HG02970 (cell line): Measurements from ENCODE around the gene CTR9.

ENCODE experiments used
- ATAC-seq: cut with Tn5 transposase; IDR thresholded peaks from one replicate; pipeline ENCODE4 v1.9.1; 2021; ENCODE audit warnings: mild to moderate bottlenecking, moderate library complexity, moderate number of reproducible peaks; ENCODE audit not compliant: unreplicated experiment, low FRiP score

CTR9 gene

DNA sequence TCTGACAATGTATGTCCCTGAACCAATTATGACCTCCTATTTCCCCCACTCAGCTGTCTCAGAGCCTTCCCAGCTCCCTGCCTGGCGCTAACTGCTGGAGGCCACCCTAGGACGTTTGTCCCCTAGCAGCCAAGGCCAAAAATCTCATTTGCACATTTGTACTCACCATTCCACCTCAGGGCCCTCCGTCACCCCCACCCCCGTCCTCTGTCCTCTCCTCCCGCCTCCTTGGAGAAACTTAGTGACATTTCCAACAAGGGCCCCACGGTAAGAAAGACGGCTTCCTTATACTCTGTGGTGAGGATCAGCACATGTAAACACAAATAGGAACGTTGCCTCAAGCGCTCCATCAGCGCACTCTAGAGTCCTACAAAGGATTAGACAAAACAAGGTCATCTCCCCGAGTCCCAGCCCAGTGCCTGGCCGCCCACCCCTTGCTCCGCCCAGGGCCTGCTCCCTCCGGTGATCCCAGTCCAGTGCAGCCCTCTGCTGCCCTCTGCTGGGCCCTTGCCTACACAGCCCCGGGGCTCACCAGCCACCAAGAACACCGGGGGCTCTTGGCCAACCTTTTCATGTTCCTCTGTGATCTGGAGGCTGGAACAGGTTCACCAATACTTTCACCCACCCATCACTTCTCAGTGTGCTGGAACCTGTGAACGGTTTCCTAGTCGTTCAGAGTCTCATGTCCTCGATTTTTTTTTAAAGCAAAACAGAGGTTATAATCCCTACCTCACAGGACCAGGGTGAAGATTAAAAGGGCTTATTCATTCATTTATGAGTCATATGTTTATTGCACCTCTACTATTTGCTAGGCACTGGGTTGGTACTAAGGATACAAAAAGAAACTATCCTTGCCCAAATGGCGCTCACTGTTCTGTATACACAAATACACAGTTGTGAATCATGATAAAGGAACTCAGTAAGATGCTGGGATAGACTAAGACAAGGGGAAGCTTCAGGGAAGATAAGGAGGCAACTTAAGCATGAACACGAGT, 15.3 kb upstream of the CTR9 start:
- ATAC-seq, result peak; percentile 98

DNA sequence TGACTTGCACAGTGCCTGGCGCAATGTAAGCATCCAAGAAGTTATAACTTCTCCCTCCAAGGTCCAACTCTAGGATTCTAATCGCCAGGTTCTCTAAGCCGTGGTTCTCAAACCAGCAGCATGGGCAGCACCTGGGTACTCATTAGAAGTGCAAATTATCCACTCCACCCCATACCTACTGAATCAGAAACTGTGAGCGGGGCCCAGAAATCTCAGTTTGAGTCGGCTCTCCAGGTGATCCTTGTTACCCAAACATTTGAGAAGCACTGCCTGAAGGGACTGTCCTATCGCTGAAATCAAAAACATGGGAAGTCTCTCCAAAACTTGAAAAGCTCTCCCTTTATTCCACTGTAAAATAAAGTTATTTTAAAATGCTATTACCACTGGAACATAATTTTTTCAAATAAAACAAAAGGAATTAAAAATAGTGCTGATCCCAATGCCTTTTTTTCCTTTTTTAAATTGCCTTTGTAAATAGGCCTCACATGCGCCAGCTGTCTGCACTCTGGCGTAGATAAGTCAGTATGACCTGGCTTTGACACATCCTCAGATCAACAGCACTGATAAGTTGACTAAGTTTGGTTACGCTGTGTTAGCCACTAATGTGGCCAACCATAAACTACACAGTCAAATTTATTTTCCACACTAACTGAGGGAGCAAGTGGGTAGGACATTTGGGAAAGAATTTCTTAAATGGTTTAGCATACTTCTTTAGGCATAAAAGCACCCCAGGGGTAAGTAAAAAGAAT, 8.4 kb upstream of the CTR9 start:
- ATAC-seq, result no peak

DNA sequence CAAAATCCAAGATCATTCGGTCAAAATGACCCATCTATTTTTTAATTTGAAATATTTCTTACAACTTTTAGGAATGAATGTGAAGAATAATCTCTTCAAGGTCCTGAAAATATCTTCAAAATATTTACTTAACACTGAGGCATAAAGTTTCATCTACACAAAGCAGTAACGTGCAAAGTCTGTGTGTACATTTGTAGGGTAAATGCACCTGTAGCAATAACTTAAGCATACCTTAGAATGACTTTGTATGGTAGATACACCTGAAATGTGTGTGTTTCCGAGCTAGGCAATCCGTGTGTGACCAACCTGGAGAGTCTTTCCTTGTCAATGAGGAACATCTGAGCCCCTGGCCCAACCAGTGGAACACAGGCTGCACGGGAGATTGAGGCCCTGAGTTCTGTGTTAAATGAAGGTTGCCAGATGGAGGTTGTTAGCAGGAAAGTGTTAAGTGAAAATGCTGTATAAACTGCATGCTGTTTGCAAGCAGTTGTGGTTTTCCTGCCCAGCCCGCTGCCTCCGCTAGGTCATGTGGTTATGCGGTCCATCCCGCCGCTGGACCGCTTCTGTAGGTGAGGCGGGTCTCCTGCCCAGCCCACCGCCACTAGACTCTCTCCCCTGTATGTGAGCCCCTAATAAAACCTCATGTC, 7.6 kb upstream of the CTR9 start:
- no peak for ATAC-seq

DNA sequence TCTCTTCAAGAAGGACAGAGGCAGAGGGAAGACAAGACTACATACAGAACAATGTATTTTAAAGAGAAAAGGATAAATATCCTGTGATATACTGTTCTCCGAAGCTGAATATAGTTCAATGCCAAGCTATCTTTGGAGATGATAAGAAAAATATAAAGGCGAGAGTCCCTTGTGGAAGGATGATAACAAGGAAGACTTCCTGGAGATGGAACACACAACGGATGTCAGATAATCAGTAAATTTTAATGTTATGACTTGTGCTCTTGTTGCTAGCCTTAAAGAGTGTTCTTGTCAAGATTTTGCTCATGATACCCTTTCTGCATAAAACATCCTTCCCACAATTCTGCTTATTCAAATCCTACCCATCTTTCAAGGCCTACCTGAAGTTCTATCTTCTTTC, 6.8 kb upstream of the CTR9 start:
- ATAC-seq, result no peak

DNA sequence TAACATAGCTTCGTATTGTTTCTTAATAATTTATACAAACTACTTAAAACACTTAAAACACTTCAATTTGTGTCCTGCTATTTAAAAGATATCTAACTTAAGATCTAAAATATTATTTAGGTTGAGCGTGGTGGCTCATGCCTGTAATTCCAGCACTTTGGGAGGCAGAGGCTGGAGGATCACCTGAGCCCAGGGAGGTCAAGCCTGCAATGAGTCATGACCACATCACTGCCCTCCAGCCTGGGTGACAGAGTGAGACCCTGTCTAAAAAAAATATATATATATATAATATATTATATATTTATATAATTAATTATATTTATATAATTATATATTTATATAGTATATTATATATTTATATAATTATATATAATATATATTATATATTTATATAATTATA, 4.2 kb upstream of the CTR9 start:
- no peak for ATAC-seq

DNA sequence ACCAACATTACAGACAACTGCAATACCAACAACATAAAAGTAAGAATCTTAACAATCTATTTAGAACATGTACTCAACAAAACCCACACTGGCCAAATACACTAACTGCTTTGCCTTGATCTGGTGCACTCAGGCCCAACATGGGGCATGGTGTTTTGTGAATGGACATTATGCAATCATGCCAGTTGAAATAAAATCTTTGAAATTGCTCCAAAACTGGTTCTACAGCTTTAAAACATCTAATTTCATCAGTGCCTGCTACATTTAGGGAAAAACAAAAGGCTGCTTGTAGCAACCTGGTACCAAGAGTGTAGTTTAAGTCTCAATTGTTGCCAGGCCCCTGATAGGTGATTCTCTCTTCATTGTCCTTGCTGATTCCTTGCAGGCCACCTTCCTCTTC, 3.3 kb upstream of the CTR9 start:
- ATAC-seq, result no peak

DNA sequence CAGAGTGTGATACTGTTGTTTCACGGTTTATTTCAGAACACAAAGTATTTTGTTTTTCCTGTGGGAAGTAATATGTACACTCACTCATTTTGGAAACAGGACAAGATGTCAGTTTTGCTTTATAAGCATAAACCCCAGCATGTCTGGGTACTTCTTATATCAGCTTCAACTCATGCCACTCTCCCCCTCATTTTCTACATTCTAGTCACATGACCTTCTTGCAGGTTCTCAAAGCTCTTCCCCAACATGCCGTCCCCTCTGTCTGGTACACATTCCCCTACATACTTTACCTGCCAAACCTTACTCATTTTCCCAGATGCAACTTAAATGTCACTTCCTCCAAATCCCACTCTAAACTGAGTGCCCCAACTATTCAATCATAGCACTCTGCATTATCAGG, 1.6 kb upstream of the CTR9 start:
- ATAC-seq, result no peak

DNA sequence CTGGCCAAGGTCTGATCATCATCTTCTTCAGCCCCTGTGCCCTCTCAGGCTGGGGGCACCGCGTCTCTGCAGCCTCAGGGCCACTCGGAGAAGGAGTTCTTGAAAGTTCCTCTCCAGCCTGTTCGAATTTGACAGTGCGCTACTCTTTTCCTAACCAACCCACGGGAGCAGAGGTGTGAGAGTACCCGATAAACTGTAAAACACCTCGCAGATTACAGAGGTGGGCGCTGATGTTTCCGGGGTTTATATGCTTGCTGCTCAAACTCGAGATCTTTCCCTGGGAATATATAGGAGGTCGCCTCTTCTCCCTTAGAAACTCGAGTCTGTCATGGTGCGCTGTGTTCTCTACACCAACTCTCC, 515 bp downstream of the CTR9 start:
- ATAC-seq, result peak; percentile 4

DNA sequence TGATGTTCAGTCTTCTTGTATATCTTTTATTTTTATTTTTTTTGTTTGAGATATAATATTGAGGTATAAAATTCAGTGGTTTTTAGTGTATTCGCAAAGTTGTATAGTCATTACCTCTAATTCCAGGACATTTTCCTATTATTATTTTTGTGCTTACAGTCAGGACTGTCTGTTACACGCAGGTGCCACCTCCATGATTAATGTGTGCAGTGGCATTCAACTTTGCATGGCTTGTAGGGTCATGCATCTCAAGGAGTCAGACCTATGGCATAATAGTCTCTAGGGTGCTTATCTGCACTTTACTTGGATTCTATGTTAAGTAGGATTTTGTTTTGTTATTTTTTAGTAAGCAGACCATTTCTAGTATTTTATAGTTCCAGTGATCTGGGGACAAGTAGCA, 1.0 kb downstream of the CTR9 start:
- ATAC-seq, result no peak

DNA sequence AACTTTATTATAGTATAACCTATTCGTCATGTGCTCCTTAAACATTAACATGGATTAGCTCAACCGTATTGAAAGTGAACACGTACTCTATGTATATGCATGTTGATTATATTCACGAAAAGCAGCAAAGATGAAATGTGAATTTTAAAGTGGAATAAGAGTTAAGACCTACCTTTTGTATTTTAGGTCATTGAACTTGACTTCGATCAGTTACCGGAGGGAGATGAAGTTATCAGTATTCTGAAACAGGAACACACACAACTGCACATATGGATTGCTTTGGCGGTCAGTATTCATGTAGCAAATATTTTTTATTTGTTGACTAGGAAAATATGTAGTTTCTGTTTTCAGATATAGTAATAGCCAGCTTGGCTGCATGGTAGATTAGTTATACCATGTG, 1.4 kb downstream of the CTR9 start:
- ATAC-seq, result no peak

DNA sequence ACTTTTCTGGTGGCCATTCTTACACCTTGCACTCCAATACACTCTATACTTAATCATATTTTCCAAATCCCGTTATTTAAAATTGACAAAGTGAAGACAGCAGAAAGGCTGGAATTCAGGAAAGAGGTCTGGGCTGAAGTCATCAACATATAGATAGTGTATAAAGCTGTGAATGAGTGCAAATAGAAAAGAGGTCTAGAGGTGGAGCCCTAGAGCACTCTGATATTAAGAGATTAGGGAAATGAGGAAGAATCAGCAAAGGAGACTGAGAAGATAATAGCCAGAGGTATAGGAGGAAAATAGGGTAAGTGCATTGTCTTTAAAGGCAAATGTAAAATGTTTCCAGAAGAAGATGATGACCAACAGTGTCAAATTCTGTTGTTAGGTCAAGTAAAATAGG, 7.9 kb downstream of the CTR9 start:
- ATAC-seq, result no peak

DNA sequence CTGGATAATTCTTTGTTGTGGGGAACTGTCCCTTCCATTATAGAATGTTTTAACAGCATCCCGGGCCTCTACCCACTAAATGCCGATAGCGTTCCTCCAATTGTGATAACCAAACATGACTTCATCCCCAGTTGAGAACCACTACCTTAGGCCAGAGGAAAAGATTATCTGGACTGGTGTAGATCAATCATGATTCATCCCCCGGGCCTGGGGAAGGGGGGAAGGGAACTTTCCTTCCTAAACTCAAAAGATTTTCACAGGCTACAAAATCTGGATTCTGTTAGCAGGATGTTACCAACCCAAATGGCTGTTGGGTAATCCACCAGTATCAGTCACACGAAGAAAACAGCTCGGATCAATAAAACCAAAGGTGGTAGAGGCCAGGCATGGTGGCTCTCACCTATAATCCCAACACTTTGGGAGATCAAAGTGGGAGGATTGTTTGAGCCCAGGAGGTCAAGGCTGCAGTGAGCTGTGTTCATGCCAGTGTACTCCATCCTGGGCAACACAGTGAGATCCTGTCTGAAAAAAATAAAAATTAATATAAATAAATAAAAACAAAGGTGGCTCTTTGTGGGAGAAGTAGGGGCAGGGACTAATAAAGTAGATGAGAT, 10.1 kb downstream of the CTR9 start:
- no peak for ATAC-seq

DNA sequence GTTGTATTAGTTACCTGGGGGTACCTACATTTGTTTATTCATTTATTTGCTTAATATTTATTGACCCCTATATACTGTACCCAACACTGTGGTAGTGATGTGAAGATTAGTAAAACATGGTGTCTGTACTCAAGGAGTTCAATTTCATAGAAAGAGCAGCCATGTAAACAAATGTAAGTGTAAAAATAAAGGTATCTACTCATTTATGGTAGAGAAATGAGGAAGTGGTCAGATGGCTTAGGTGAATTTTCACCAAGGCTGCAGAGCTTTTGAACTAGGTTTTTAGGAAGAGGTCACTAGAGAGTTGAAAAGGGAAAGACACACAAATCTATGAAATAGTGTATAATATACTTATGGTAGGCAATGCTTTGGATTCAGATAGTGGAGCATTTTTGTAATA, 11.1 kb downstream of the CTR9 start:
- ATAC-seq, result no peak

DNA sequence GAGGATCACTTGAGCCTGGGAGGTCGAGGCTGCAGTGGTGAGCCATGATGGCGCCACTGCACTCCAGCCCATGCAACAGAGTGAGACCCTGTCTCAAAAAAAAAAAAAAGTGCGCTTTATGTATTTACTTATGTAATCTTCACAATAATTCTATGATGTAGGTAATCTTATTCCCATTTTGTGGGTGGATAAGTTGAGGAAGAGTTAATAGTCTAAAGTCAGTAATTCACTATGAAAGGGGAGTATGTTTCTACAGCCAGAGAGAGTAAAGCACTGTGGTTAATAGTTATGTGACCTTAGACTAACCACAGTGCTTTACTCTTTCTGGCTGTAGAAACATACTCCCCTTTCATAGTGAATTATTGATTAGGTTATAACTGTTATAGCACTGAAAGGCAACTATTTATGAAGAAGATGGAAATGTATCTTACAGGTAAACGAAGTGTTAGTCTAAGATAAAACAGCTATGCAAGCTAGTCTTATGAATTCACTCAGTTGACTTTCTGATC, 11.9 kb downstream of the CTR9 start:
- ATAC-seq, result no peak

DNA sequence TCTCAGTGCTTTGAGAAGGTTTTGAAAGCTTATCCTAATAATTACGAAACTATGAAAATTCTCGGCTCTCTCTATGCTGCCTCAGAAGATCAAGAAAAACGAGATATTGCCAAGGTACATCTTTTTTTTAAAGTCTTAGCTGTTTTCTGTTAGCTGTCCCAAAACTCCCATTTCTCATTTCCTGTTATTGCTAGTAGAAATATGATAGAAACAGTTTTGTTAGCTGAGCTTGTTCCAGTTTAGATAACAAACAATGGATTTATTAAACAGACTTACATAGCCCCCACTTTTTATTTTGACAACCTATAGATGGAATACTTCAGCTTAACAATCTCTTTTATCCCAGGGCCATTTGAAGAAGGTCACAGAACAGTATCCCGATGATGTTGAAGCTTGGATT, 12.7 kb downstream of the CTR9 start:
- no peak for ATAC-seq

DNA sequence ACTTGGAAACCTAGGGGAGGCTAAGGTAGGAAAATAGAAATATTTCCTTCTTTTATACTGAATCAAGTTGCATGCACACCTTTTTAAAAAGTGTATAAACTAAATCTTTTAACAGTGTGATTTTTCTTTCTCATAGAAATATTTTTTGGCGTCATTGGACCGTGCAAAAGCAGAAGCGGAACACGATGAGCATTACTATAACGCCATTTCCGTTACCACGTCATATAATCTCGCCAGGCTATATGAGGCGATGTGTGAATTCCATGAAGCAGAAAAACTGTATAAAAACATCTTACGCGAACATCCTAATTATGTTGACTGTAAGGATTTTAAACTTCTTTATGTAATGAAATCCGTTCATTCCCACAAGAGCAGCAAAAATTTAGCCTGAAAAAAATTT, 13.4 kb downstream of the CTR9 start:
- ATAC-seq, result no peak

DNA sequence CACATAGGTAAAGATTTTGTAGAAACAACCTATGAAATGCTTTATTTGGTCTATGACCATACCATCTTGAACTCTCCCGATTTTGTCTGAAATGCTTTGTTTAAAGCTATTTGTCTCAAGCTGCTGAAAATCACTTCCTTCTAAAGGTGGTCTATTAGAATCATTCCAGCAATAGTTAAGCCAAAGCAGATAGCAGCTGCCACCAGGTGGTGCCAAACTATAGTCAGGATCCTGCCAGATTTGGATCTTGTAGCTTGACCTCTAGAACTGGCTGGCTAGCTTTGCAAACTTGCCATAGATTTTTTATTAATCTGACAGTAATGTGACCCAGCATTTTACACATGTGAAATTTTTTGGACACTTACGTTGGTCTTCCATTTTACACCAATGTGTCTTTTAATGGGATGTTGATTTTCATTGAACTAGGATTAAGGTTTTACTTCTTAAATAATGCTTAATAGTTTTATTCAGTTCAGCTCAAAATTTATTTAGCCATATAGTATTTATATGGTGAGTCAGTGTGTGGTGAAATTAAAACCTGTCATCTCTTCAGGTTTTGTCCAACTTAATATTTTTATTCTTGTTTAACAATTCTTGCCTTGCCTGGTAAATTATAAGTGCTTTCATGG, 19.7 kb downstream of the CTR9 start:
- ATAC-seq, result no peak

DNA sequence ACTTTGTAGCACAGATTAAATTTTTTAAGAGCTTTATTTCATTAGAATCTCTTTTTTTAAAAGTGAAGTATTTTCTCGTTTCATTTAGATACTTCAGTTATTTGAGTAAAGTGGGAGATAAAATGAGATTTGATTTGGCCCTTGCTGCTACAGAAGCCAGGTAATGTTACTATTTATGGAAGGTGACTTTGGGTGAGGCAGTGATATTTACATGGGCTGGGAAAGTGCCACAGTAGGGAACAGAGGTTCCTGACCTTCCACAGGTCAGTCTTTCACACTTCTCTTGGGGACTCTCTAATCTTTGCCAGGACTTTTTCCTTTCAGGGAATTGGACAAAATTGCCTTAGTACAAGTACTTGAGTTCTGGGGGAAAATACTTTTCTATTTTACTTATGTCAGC, 20.4 kb downstream of the CTR9 start:
- no peak for ATAC-seq

DNA sequence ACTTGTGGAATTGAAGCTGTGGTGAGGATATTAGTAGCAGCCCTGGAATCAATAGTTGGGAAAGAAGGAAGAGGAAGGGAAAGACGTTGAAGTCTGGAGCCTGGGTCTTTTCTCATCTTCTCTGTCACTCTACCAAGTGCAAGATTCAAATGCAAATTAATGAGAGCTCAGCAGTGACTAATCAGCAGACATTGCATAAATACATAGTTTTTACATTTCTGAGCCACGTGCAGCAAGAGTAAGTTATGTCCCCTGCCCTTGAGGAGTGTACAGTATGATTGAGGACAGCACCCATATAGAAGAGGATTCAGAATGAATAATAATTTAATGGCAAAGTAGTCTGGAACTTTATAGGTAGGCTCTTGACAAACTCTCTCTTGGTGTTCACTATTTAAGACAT, 23.8 kb downstream of the CTR9 start:
- ATAC-seq, result no peak

DNA sequence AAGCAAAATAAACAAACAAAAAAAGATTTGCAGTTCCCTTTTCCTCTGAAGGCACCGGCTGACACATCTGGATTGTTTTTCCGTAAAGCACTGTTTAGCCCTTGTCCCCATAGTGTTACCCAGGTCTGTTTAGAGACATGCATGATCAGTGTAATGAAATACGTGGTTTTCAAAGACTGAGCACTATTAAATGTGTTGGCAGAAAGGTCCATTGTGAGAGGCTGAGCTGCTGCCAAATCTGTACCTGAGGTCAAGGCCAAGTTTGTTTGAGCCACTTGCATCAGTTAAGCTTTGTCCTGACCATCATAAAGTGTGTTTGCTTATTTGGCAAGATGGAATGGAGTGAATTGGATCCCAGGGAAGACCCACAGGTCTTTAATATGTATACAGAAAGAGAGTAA, 26.3 kb downstream of the CTR9 start:
- ATAC-seq, result no peak
